Measurements from ENCODE around the gene ZNF541. TPM values are rescaled to one million over a fixed set of nuclear protein-coding genes. Genes with fewer than 3 reads are reported as not detected.

The ZNF541 gene
- total RNA-seq, 4 donors from 2014 or later: 0.17 to 0.23 (median 0.19) TPM; not detected in 1

DNA sequence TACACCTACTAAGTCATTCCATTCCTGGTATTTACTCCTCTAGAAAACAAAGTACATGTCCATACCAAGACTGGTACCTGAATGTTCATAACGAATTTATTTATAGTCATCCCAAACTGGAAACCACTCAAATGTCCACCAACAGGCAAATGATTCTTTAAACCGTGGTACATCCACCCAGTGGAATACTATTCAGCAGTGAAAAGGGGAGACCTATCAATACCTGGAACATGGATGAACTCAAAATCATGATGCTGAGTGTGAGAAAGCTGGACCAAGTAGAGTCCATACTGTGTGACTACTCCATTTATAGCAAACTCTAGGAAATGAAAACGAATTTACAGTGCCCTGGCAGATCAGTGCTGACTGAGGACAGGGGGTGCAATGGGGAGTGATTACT lies 46.1 kb downstream of the ZNF541 start:
- WGBS: 83% methylated on average over 3 of the region's 3 CpGs
- Histone ChIP-seq H3K4me1 (peaks cover 7 to 22% (median 14%) of the 10 kb centered on the region in 4 donors), H3K9me3 (no peaks in the 10 kb centered on the region), H3K4me3 (no peak overlapping the region), H3K27me3 (peaks cover 0 to 5% (median 0%) of the 10 kb centered on the region in 4 donors), H3K27ac (replicated peaks in 1 of 4) (no peak overlapping the region), H3K36me3 (no peaks in the 10 kb centered on the region)
- intact Hi-C loops (cut with DNase I): no loop called here
- no peak for DNase-seq (ENCODE audit: extremely low spot score)
- TF ChIP-seq POLR2A (IDR thresholded peaks at IDR 0.05; ENCODE audit: low read depth) (no peak), POLR2AphosphoS5 (IDR thresholded peaks at IDR 0.05) (no peak), EP300 (IDR thresholded peaks at IDR 0.05) (no peak)
- TF ChIP-seq, protein P1, sequence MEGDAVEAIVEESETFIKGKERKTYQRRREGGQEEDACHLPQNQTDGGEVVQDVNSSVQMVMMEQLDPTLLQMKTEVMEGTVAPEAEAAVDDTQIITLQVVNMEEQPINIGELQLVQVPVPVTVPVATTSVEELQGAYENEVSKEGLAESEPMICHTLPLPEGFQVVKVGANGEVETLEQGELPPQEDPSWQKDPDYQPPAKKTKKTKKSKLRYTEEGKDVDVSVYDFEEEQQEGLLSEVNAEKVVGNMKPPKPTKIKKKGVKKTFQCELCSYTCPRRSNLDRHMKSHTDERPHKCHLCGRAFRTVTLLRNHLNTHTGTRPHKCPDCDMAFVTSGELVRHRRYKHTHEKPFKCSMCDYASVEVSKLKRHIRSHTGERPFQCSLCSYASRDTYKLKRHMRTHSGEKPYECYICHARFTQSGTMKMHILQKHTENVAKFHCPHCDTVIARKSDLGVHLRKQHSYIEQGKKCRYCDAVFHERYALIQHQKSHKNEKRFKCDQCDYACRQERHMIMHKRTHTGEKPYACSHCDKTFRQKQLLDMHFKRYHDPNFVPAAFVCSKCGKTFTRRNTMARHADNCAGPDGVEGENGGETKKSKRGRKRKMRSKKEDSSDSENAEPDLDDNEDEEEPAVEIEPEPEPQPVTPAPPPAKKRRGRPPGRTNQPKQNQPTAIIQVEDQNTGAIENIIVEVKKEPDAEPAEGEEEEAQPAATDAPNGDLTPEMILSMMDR (IDR thresholded peaks at IDR 0.05): no peak

DNA sequence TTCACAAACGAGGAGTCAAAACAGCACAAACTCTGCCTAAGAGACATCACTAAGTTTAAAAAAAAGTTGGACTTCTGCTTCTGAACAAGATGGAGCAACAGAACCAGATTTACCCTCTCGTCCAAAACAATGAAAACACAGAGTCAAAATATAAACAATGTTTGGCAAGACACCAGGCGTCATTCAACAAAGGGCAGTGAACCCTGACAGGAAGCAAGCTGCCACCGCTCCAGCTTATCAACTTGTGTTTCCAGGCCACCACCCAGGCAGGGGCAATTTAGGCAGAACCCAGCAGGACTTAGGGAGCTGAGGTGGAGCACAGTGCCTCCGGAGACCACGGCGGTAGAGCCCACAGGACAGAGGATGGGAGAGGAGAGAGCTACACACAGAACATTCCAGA lies 49.5 kb downstream of the ZNF541 start:
- Histone ChIP-seq H3K36me3 (no peaks in the 10 kb centered on the region), H3K4me3 (no peak overlapping the region), H3K4me1 (peaks cover 9 to 26% (median 17%) of the 10 kb centered on the region in 4 donors), H3K9me3 (no peaks in the 10 kb centered on the region), H3K27me3 (peaks cover 0 to 21% (median 0%) of the 10 kb centered on the region in 4 donors), H3K27ac (replicated peaks in 1 of 4) (peak overlapping the region in 1 of 4 donors; percentile 31)
- TF ChIP-seq, protein P1 (IDR thresholded peaks at IDR 0.05): no peak
- TF ChIP-seq POLR2A (IDR thresholded peaks at IDR 0.05; ENCODE audit: low read depth) (no peak), POLR2AphosphoS5 (IDR thresholded peaks at IDR 0.05) (no peak), EP300 (IDR thresholded peaks at IDR 0.05) (no peak)
- 44% methylated on average over 7 of the region's 7 CpGs for WGBS
- DNase-seq (ENCODE audit: extremely low spot score): no peak
- intact Hi-C loops (cut with DNase I): no loop called here

Small RNA genes lying within 50 kb of the gene (small RNA-seq; reads per million reads assigned to genes)
- 0 reads per million in 3 donors for gene RN7SL322P

Other genes with a start within 250 kb of the ZNF541 start
- 1 to 10 TPM in 1 of 4 donors, under 1 TPM in 3; 0.42 to 4.6 (median 0.72) TPM for gene C5AR2, start 241.0 kb downstream of the ZNF541 start, total RNA-seq
- 10 to 100 TPM in 3 of 4 donors, 1 to 10 TPM in 1; 9.1 to 15.6 (median 12.2) TPM for gene DHX34, start 223.8 kb downstream of the ZNF541 start, total RNA-seq
- gene MEIS3, start 153.6 kb downstream of the ZNF541 start, total RNA-seq: 10 to 100 TPM; 22.8 to 33.2 (median 30.7) TPM
- 10 to 100 TPM in 2 of 4 donors, 1 to 10 TPM in 2; 6.2 to 18.7 (median 10.4) TPM for gene SLC8A2, start 101.3 kb downstream of the ZNF541 start, total RNA-seq
- 1 to 10 TPM; 2.3 to 9.4 (median 5.2) TPM for gene KPTN, start 88.9 kb downstream of the ZNF541 start, total RNA-seq
- 100 to 1,000 TPM; 109 to 164 (median 148) TPM for gene NAPA, start 58.1 kb downstream of the ZNF541 start, total RNA-seq
- gene BICRA, start 36.0 kb upstream of the ZNF541 start, total RNA-seq: 10 to 100 TPM; 10.9 to 15.0 (median 13.8) TPM
- 100 to 1,000 TPM; 154 to 444 (median 250) TPM for gene EHD2, start 140.3 kb upstream of the ZNF541 start, total RNA-seq
- gene NOP53, start 172.4 kb upstream of the ZNF541 start, total RNA-seq: 100 to 1,000 TPM; 350 to 500 (median 454) TPM
- gene SELENOW, start 205.6 kb upstream of the ZNF541 start, total RNA-seq: 1,000 to 10,000 TPM; 1,363 to 1,667 (median 1,434) TPM
- gene TPRX1, start 231.4 kb upstream of the ZNF541 start, total RNA-seq: not detected
- gene CRX, start 248.8 kb upstream of the ZNF541 start, total RNA-seq: not detected